Daoy (cell line): ENCODE data around the gene FGF23. TPM values are rescaled to one million over a fixed set of nuclear protein-coding genes. Genes with fewer than 3 reads are reported as not detected.

Experiments used
- DNase-seq: peaks from one replicate; pipeline ENCODE4 v3.0.0-alpha.2; 2015; ENCODE audit warnings: low read depth
- total RNA-seq: library from RNA; depleted of rRNA; stranded (reverse); fragments of >200 nt; shearing (Covaris generic); gene quantifications from 2 replicates; pipeline ENCODE4 v1.2.3, GENCODE V29; 2014

Gene FGF23
- total RNA-seq, 1 experiment from 2014 or later: not detected

DNA sequence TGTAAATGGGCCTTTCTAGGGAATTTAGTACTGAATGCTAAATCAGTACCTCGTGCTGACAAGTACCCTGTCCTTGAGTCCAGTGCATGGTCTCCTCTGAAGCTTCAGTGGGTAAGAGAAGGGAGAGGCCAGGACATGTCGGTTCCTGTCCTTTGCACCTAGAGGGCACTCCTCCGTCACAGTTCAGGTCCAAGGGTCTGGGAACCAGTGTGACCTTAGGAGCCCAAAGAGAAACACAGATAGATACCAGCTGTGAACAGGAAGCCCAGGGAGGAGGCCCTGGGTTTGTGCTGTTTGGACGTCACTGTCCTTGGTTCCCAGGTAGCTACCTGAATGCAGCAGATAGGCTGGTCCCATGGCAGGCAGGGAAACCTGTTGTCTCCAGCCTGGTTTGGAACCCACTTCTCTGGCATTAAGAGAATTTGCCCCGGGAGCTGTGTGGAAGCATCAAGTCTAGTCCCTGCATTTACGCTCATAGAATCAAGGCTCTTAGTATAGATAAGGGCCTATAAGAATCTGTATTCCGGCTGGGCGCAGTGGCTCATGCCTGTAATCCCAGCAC, 3.9 kb upstream of the FGF23 start:
- peak; percentile 18 for DNase-seq

DNA sequence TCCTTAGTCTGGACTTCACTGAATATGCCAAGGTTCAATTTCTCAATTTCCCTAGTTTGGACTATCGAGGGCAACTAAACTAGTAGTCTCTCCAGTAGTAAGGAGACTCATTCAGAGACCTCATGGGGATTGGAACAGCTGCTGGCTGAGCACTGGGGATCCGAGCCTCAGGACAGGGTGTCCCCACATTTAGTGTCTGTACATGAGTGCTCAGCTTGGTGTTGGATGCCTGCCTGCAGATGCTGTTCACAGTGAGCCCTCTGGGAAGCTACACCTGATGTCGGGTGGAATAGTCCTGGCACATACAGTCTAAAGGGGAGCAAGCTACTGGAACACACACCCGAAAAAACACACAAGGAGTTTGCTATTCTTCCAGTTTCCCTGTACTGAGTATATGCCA, 820 bp upstream of the FGF23 start:
- DNase-seq: no peak

DNA sequence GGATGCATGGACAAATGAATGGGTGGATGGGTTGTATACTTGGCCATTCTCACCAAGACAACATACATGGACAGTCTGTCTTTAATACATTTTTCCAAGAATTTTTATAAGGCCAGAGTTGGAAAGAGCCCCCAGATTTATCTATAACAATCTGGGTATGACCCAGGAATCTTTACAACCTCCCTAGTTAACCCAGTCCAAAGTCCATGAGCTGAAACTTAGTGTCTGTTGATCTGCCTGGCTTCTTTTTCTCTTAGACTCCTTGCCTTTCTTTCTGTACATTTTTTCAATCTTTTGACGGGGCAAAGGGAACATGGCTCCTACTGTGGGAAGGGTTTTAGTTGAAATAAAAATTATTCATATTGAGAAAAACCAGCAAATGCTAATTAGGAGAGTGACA, 740 bp downstream of the FGF23 start:
- DNase-seq: no peak

- DNase-seq: no peak
Observed at GRCh38 chr12:4375449-4375848, 4.1 kb downstream of the FGF23 start.

DNA sequence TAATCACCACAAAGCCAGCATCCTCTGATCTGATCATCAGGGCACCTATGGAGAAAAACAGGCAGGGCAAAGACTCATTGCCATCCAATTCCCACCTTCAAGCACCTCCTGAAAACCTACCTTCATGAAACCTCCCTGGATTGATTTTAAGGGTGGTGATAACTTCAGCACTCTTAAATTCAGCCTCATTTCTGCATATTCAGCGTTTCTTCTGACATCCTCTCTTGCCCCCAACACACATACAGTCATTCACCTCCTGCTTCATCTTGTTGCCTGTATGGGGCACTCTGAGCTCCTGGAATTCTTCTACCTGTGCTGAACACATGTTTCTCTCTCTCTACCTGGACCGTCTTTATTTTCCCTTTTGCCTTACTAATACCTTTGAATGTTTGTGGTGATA, 6.9 kb downstream of the FGF23 start:
- DNase-seq: no peak

GRCh38 chr12:4370265-4370664, 9.2 kb downstream of the FGF23 start:
- DNase-seq: no peak

- DNase-seq: no peak
Observed at GRCh38 chr12:4369548-4369947, 10.0 kb downstream of the FGF23 start.

DNA sequence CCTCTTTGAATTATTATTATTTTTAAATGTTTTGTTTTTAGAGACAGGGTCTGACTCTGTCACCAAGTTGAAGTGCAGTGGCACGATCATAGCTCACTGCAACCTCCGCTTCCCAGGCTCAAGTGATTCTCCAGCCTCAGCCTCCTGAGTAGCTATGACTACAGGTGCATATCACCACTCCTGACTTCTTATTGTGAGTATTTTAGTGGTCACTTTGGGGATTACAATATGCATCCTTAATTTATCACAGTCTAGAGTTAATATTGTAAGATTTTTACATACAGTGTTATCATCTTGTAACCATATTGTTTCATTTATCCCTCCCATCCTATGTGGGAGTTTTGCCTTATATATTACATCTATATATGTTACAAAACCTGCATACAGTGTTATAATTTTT, 13.4 kb downstream of the FGF23 start:
- DNase-seq: no peak

DNA sequence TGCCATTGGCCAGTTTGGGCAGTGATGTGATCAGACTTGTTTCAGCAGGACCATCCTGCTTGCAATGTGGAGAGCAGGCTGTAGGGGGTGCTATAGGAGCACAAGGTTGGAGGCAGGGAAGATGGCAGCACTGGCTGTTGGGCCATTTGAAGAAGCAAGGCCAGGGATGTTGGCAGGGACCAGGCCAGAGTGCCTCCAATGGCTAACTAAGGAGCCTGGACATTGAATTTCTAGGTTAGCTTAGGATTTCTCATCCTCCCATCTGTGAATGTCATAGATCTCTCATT, 23.5 kb downstream of the FGF23 start:
- DNase-seq: peak; percentile 75

DNA sequence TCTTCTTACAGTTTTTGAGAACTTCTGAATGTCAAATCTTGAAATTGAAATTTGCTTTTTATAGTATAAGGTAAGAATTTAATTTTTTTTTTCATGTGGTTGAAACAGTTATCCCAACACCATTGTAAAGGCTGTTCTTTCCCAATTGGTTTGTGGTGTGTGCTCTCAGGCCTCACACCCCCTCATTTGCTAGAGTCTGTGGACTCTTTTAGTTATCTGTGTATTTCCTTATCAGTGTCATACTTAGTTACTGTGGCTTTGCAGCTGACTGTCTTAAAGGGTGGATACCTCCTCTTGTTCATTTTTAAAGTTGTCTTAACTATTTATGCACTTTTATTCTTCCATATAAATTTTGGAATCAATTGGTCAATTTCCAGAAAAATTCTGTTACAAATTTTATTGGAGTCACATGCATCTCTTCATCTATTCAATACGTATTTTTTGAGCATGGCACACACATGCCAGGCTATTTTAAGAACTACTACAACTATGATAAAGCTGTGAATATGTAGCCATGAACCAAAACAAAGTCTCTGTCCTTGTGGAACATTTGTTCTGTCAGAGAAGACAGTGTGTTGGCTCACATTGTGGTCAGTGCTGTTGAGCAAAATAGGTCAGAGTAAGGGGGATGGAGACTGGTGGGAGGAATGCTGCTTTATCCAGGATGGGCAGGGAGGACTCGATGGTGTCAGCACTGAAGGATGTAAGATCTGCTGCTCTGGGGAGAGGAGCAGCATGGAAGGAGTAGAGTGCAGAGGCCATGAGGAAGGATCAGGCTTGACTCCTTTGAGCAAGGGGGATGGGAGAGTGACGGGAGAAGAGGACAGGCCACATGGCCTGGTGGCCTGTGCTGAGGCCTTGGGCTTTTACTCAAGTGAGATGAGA, 24.1 kb downstream of the FGF23 start:
- no peak for DNase-seq

- DNase-seq: peak; percentile 10
Observed at GRCh38 chr12:4353785-4354208, 25.7 kb downstream of the FGF23 start.

- DNase-seq: no peak
Observed at GRCh38 chr12:4346931-4347330, 32.6 kb downstream of the FGF23 start.

- no peak for DNase-seq
Observed at GRCh38 chr12:4331842-4332241, 47.7 kb downstream of the FGF23 start.

DNA sequence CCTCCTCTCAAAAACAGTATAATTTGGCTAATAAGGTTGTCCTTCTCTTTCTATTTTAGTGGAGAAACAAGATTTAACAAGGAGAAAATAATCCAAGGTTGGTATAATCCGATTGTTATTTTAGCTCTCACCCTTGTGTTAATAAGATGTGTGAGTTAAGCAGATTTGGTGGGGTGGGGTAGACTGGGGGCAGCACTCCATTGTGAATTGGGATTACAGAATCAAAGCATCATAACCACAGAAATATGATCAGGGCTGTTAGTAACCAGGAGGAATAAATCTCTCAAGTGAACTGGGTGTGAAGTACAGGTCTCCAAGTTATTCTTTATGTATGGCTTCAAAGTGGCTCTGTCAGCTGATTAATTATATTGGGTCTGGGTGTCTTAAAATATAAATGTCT, 48.3 kb downstream of the FGF23 start:
- DNase-seq: no peak

- DNase-seq: no peak
Observed at GRCh38 chr12:4330203-4330602, 49.3 kb downstream of the FGF23 start.

DNA sequence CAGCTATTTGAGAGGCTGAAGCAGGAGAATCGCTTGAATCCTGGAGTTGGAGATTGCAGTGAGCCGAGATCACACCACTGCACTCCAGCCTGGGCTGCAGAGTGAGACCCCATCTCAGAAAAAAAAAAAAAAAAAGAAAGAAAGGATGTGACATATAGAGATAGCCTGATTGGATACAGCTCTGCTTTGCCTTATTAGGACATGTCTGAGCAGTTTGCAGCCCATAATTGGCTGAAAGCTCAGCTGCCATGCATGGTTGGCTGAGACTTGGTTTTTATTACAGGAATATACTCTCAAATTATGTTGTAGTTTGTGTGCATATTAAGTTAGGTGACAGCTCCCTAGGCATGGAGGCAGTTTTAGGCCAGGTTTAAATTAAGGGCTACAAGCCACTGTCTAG, 52.2 kb downstream of the FGF23 start:
- no peak for DNase-seq

DNA sequence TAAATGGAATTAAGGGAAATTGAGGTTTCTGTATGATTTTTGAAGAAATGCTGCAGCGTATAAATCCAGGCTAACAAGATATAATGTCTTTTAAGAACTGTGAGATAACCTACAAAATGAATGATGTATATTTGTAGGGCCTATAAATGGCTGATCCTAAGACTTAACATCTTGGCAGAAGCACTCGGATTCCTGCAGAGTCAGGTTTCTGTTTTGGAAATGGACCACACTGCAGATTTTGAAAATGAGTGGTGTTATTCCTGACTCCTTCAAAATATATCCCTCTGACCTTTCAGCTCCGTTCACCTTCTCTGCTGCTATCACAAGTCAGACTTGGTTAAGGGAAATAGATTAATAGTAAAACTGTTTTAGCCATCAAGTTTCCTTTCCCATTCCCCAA, 53.5 kb downstream of the FGF23 start:
- DNase-seq: no peak

- DNase-seq: no peak
Observed at GRCh38 chr12:4324366-4324765, 55.1 kb downstream of the FGF23 start.

GRCh38 chr12:4323396-4323795, 56.1 kb downstream of the FGF23 start:
- no peak for DNase-seq

GRCh38 chr12:4322726-4323125, 56.8 kb downstream of the FGF23 start:
- no peak for DNase-seq

DNA sequence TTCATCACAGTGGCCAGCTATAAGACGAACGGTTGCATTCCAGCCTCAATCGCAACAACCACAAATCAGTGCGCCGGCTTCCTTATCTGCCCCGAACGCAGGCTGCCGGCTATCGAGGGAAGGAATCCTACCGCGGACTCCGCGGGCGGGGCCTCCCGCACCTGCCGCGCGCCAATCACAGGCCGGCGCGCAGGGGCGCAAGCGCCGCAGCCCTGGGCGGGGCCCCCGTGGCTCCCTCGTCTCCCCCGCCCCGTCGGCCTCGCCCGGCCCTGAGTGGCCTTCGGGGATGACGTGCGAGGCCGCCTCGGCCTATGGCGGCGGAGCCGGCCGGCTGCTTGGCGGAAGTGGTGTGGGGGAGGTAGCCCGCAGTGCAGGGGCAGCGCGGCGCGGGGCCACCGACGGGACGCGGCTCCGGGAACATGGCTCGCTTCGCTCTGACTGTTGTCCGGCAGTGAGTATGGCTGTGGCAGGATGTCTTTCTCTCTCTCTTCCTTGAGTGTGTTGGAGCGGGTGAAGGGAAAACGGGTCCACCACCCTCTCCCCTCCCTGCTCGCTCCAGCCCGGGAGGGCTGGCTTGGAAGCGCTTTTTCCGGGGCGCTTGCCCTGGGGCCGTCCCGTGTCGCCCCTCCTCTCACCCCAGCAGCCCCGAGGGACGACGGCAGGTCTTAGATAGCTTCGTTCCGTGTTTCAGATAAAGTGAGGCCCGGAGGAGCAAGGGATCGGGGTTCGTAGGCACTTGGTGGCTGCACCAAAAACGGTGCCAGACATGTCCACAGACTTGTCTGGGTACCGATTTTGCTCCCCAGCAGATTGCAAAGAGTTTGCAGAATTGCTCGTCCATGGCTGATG, 58.4 kb downstream of the FGF23 start, which contains the start of gene TIGAR:
Gene TIGAR, plus strand, starts transcription at position 361 of the 849 bp plus-strand sequence. Its CDS starts 59 bp downstream, at position 420.
- peak; percentile 99 for DNase-seq

GRCh38 chr12:4320497-4320852, 59.0 kb downstream of the FGF23 start:
- no peak for DNase-seq
